HEK293T (cell line): ENCODE measurements around the gene ZNF441.

Experiments used
- FOXM1 ChIP-seq: fragments of 450-650 bp; IDR thresholded peaks from 2 replicates; pipeline ENCODE4 v1.6.1; 2017; ENCODE audit warnings: mild to moderate bottlenecking, borderline replicate concordance
- L3MBTL2 ChIP-seq: fragments of 450-650 bp; conservative IDR thresholded peaks from 2 replicates; pipeline ENCODE4 v1.6.1; 2016; ENCODE audit warnings: mild to moderate bottlenecking
- NFRKB ChIP-seq: fragments of 450-650 bp; IDR thresholded peaks from 2 replicates; pipeline ENCODE4 v1.6.1; 2016; ENCODE audit warnings: mild to moderate bottlenecking, moderate library complexity
- SP1 ChIP-seq: fragments of 450-650 bp; IDR thresholded peaks from 2 replicates; pipeline ENCODE4 v1.6.1; 2017

DNA sequence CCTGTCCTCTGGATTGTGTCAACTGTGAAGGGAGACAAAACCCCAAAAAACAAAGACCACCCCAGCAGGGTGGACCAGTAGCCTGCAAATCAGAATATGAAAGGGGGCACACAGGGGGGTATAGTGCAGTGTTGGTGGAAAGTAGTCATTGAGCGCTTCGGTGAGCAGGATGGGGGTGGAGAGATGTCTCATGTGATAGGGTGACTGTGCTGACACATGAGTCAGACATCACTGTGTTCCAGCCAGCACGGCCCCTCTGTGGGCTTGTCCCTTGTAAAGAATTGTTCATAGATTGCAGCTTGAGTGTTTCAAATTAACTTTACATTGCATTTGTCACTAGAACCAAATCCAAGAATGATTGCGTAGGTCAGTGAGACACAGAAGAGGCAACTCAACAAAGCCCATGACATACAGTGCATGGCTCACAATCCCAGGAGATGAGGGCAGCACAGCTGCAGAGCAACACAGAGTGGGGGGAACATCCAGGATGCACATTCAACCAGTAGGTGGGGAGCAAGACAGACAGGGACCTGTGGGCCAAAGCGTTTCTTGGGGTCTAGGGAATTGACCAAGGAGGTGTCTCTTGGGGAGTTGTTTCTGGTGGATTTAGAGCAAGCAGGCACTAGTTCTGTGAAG is 54.8 kb downstream of the ZNF441 start:
- TF ChIP-seq FOXM1 = no peak
- TF ChIP-seq SP1 = no peak
- no peak for TF ChIP-seq L3MBTL2
- TF ChIP-seq NFRKB = no peak
